NB4 (cell line): Measurements from ENCODE around the gene KCNIP3.
"Not testable (repeated sequence)": the region's sequence is repeated elsewhere in the genome, so short reads cannot be mapped to it uniquely, and the experiment has no call there.

Experiments used
- MYC ChIP-seq: IDR thresholded peaks from 2 replicates; pipeline ENCODE4 v1.6.1; 2011; ENCODE audit warnings: low read depth, low read length
- POLR2A ChIP-seq: IDR thresholded peaks from 2 replicates; pipeline ENCODE4 v1.6.1; 2011; ENCODE audit warnings: mild to moderate bottlenecking; ENCODE audit not compliant: insufficient read length; ENCODE audit errors: extremely low read depth
- TF ChIP-seq, protein P1 (sequence below): IDR thresholded peaks from one replicate; pipeline ENCODE4 v1.5.1; 2012; ENCODE audit warnings: low read depth, low read length

DNA sequence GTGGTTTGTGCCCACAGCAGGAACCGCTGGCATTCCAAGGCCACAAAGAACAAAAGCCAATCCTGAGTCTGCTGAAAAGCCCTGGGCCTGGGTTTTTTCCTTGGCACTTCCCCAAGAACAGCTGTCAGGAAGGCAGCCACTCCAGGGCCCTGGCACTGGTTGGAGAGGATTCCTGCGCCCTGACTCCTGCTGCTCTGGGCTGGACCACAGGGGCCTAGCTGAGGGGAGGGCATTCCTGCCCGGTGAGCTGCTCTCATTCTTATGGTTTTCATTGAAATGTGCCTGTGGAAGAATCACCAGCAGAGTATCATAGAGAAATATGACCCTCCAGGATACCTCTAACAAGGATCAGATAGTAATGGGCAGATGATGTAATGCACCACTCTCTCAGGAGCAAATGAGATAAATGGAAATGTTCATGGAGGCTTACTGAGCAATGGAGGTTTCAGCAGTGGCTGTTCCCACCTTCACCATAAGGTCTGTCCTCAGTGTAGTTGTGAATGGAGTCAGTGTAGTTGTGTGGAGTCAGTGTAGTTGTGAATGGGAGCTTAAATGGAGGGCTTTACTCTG, 137.4 kb downstream of the KCNIP3 start:
- TF ChIP-seq, protein P1, sequence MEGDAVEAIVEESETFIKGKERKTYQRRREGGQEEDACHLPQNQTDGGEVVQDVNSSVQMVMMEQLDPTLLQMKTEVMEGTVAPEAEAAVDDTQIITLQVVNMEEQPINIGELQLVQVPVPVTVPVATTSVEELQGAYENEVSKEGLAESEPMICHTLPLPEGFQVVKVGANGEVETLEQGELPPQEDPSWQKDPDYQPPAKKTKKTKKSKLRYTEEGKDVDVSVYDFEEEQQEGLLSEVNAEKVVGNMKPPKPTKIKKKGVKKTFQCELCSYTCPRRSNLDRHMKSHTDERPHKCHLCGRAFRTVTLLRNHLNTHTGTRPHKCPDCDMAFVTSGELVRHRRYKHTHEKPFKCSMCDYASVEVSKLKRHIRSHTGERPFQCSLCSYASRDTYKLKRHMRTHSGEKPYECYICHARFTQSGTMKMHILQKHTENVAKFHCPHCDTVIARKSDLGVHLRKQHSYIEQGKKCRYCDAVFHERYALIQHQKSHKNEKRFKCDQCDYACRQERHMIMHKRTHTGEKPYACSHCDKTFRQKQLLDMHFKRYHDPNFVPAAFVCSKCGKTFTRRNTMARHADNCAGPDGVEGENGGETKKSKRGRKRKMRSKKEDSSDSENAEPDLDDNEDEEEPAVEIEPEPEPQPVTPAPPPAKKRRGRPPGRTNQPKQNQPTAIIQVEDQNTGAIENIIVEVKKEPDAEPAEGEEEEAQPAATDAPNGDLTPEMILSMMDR, result not testable (repeated sequence)
- TF ChIP-seq MYC, POLR2A: not testable (repeated sequence)
